Stimulated activated effector memory CD8-positive, alpha-beta T cell treated with anti-CD3 and anti-CD28 coated beads, Interleukin-12 subunit alpha, Interleukin-12 subunit beta, amount 100 ng/mL, for 72 hours (primary cell): ENCODE measurements around the gene PPP6R1.
"Not testable (repeated sequence)": the region's sequence is repeated elsewhere in the genome, so short reads cannot be mapped to it uniquely, and the experiment has no call there.

Source experiments
- ATAC-seq: fragments of 150-1000 bp; cut with Tn5 transposase; 2 replicates; pipeline ENCODE4 v1.10.0; 2021
- DNase-seq, 2 donors: peaks; one replicate each; pipeline ENCODE4 v3.0.0; 2021 to 2022; ENCODE audit warnings: low spot score in 2 of 2
- H3K27ac Mint-ChIP-seq: one replicate; pipeline ENCODE4 v1.8.0; 2022; ENCODE audit warnings: mild to moderate bottlenecking, mixed read lengths
- H3K36me3 Mint-ChIP-seq: one replicate; pipeline ENCODE4 v1.8.0; 2022; ENCODE audit warnings: mild to moderate bottlenecking, mixed read lengths
- H3K4me1 Mint-ChIP-seq: one replicate; pipeline ENCODE4 v1.8.0; 2022; ENCODE audit warnings: mixed read lengths
- H3K4me3 Mint-ChIP-seq: one replicate; pipeline ENCODE4 v1.8.0; 2022; ENCODE audit warnings: mild to moderate bottlenecking, mixed read lengths
- H3K9me3 Mint-ChIP-seq: one replicate; pipeline ENCODE4 v1.8.0; 2022; ENCODE audit warnings: mixed read lengths

Gene PPP6R1

DNA sequence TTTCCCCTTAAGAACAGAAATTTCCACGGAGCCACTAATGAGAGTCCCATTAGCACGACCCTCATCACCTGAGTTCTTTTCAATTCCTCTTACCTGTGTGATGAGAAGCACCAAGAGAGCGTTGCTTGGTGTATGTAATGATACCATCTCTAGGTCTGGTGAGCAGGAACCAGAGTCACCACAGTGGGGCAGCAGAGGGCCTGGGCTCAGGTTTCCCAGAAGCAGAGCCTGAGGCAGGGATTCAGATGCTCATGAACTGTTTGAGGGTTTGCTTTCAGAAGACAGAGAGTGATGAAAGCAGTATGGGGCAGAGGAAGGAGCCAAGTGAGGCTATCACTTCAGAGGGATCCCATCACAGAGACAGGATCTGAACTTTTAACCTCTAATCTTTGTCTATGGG, 46.4 kb downstream of the PPP6R1 start:
- Mint-ChIP-seq H3K4me3 (no peak overlapping the region), H3K27ac (no peak overlapping the region), H3K9me3 (peaks cover 5% of the 10 kb centered on the region), H3K4me1 (peaks cover 12% of the 10 kb centered on the region), H3K36me3 (no peaks in the 10 kb centered on the region)
- peak; percentile 52 for ATAC-seq
- DNase-seq, result peak in 1 of 2 donors; percentile 72

DNA sequence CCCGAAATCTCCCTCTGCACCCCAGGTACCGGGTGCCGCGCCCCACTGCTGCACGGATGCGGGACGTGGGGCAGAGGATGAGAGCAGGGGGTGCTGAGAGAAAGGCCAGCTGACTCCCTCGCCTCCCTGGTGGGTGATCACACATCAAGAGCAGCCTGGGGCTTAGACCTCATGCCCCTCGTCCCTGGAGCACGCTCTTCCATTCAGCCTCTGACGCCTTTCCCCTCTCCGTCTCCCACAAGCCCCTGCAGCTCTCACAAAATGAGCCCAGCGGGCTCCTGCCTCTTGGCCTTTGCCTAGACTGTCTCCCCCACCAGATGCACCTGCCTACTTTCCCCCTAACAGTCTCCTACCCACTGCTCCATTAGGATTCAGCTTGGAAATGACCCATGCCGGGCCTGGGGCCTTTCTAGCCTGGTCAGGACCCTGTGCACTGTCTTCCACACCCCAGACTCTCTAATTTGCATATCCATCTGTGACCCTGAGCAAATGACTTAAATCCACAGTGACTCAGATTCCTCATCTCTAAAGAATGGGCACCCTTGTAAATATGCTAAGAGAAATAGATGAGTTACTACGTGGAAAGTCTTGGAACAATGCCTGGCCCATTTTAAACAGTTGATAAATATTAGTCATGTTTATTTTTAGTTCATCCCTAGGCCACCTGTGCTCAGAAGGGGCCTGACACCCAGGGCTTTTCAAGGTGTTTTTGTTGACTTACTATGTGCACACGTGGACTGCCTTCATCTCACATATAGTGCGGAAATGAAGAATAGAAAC, 48.9 kb downstream of the PPP6R1 start:
- Mint-ChIP-seq H3K9me3 (peaks cover 5% of the 10 kb centered on the region), H3K36me3 (no peaks in the 10 kb centered on the region), H3K4me1 (peaks cover 8% of the 10 kb centered on the region), H3K27ac (no peak overlapping the region), H3K4me3 (no peak overlapping the region)
- DNase-seq, result no peak
- no peak for ATAC-seq

DNA sequence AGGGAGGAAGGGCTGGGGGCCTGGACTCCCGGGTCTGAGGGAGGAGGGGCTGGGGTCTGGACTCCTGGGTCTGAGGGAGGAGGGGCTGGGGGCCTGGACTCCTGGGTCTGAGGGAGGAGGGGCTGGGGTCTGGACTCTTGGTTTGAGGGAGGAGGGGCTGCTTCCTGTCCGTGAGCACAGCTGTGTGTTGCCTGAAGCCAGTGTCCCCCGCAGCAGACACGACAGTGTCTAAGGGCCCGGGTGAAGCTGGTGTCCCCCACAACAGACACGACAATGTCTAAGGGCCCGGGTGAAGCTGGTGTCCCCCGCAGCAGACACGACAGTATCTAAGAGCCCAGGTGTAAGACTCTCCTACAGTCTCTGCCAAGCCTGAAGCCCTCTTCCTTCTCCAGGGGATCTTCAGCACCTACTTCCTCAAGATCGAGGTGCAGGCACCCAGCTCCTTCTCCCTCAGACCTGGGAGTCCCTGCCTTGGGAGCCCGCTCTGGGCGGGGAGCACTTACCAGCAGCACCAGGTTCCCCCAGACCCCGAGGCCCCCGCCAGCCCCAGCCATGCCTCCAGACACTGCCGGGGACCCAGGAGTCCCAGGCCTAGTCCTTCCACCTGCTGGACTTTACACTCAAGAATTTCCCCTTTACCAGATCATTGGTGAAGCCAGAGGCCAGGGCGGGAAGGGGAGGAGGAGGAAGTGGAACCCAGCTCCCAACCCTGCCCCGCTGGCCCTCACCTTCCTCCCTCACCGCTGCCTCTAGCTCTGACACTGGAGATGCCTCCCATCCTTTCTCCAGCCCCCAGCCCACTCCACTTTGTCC, 49.7 kb downstream of the PPP6R1 start, which contains the start of gene PTPRH:
TSS of gene PTPRH (minus strand) at position 622 of the 813 bp plus-strand sequence. CDS start at position 554, 68 bp downstream.
- no peak within 1 kb of the TSS for H3K4me3 Mint-ChIP-seq
- no peak for ATAC-seq
- H3K36me3 Mint-ChIP-seq, result no peaks in the 10 kb centered on the region
- peaks cover 8% of the 10 kb centered on the region for H3K4me1 Mint-ChIP-seq
- H3K27ac Mint-ChIP-seq, result no peak within 1 kb of the TSS
- peaks cover 5% of the 10 kb centered on the region for H3K9me3 Mint-ChIP-seq
- DNase-seq, result no peak

DNA sequence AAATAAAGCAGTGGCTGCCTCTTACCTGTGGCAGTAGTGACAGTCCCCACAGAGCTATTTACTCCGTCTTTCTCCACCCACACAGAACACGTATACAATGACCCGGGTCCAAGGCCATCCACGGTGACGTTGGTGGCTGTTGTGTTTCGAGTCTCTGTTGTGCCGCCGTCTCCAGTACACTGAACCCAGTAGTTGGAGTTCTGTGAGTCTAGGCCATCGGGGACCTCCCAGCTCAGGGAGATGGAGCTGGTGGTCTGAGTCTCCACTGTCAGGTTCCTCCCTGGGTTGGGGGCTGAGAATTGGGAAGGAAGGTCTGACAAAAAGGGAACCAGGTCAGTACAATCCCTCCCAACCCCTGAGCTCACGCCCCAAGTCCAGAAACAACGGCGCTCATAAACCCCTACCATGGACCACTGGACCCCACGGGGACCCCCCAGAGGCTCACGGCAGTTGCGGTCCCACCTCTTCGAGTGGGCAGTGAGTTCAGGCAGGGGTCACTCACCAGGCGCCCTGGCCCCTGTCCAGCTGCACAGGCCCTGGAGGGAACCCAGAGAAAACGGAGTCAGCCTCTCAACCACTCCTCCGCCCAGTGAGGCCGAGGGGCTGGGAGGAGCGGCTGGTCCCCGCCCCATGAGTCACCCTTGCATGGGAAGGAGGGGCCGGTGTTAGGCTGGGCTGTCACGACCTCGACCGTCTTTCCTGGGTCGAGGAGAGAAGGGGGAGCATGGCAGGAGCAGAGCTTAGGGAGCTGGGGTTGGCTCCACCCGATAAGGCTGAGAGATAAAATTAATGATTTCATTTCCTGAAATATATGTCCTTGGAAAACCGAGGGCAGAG, 51.9 kb downstream of the PPP6R1 start:
- Mint-ChIP-seq H3K27ac (peak overlapping the region; percentile 85), H3K4me3 (peak overlapping the region; percentile 29), H3K9me3 (no peaks in the 10 kb centered on the region), H3K36me3 (no peaks in the 10 kb centered on the region), H3K4me1 (peaks cover 8% of the 10 kb centered on the region)
- DNase-seq (no peak), ATAC-seq (peak; percentile 92)

DNA sequence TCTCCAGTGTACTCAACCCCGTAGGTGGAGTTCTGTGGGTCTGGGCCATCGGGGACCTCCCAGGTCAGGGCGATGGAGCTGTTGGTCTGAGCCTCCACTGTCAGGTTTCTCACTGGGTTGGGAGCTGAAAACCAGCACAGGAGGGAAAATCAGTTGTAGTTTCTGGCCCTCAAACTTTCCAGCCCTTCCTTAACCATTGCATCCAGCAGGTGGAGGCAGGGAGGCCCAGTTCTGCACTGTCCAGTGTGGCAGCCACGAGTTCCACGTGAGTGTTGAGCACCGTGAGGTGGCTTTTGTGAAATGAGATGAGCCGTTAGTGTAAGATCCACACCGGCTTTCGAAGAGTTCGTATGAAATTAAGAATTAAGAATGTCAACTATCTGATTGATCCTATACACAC, 56.6 kb downstream of the PPP6R1 start:
- not testable (repeated sequence) for H3K4me3 Mint-ChIP-seq, H3K27ac Mint-ChIP-seq, H3K4me1 Mint-ChIP-seq, DNase-seq, H3K36me3 Mint-ChIP-seq, H3K9me3 Mint-ChIP-seq, ATAC-seq

DNA sequence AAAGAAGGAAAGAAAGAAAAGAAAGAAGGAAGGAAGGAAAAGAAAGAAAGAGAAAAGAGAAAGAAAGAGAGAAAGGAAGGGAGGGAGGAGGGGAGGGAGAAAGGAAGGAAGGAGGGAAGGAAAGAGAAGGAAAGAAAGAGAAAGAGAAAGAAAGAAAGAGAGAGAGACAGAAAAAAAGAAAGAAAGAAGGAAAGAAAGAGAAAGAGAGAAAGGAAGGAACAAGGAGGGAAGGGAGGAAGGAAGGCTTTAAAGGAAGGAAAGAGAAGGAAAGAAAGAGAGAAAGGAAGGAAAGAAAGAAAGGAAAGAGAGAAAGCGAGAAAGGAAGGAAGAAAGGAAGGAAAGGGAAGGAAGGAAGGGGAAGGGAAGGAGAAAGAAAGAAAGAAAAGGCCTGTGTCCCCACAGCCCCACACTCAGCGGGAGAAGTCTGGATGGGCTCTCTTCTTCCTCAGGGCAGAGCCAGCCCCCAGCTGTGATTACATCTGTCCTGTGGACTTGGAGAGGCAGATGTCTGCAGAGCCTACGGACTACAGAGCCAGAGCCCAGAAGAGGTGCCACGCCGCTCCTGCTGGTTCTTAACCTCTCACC, 59.1 kb downstream of the PPP6R1 start:
- no peak overlapping the region for H3K4me3 Mint-ChIP-seq

DNA sequence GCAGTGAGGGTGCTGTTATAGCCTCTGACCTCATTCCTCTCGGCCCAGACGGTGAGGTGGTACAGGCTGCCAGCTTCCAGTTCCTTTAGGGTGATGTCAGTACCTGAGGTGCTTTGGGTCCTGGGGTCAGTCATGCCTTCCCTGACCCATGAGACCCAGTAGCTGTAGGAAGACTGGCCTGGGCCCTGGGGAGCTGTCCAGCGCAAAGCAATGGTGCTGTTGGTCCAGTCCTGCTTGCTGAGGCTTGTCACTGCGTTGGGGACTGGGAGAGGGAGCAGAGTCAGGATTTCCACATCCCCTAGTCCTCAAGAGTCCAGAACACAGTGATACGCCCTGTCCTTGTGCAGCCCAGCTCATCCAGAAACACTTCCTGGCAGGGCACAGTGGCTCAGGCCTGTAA, 60.2 kb downstream of the PPP6R1 start:
- H3K27ac Mint-ChIP-seq, result no peak overlapping the region
- H3K4me1 Mint-ChIP-seq, result no peaks in the 10 kb centered on the region
- ATAC-seq, result no peak
- no peak overlapping the region for H3K4me3 Mint-ChIP-seq
- no peaks in the 10 kb centered on the region for H3K36me3 Mint-ChIP-seq
- no peak for DNase-seq
- no peaks in the 10 kb centered on the region for H3K9me3 Mint-ChIP-seq

More for the DNA sequence above, 59.1 kb downstream of the PPP6R1 start:
- Mint-ChIP-seq H3K9me3 (no peaks in the 10 kb centered on the region), H3K4me1 (no peaks in the 10 kb centered on the region), H3K36me3 (no peaks in the 10 kb centered on the region), H3K27ac (no peak overlapping the region)
- DNase-seq (no peak), ATAC-seq (no peak)

DNA sequence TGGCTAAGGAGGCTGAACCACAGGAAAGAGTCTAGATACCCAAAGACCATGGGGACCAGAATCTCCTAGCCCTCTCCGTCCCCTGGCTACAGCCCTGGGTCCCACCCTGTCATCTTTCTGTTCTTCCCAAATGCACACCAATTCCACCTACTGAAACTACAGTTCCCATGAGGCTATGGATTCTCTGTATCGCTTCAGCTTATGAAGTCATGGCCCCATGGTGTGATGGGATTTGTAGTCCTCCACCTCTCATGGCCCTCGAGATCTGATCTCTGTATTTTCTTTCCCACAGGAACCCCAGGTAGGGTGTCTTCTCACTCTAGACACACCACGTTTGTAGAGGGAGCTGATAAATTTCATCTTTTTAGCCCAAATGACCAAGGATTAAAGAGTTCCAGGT, 61.3 kb downstream of the PPP6R1 start:
- no peak overlapping the region for H3K4me3 Mint-ChIP-seq
- H3K27ac Mint-ChIP-seq, result no peak overlapping the region
- ATAC-seq, result peak; percentile 48
- DNase-seq, result no peak
- H3K36me3 Mint-ChIP-seq, result no peaks in the 10 kb centered on the region
- H3K4me1 Mint-ChIP-seq, result no peaks in the 10 kb centered on the region
- H3K9me3 Mint-ChIP-seq, result no peaks in the 10 kb centered on the region

DNA sequence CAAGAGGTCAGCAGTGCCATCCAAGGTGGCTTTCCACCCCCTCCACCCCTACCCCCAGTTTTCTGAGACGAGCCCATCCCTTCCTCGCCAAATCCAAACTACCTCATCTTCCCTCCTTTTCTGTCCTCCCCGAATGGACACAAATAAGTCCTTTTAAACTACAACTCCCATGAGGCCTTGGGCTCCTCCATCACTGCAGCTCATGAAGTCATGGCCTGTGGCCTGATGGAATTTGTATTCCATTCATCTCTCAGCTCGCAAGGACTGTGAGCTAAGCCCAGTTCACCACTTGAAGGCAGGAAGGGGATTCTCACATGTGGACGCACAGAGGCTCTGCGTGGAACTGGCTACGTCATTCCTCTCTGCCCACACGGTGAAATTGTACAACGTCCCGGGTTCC, 62.0 kb downstream of the PPP6R1 start:
- H3K27ac Mint-ChIP-seq, result no peak overlapping the region
- no peak for ATAC-seq
- no peak overlapping the region for H3K4me3 Mint-ChIP-seq
- DNase-seq, result no peak
- no peaks in the 10 kb centered on the region for H3K36me3 Mint-ChIP-seq
- H3K4me1 Mint-ChIP-seq, result no peaks in the 10 kb centered on the region
- H3K9me3 Mint-ChIP-seq, result no peaks in the 10 kb centered on the region

DNA sequence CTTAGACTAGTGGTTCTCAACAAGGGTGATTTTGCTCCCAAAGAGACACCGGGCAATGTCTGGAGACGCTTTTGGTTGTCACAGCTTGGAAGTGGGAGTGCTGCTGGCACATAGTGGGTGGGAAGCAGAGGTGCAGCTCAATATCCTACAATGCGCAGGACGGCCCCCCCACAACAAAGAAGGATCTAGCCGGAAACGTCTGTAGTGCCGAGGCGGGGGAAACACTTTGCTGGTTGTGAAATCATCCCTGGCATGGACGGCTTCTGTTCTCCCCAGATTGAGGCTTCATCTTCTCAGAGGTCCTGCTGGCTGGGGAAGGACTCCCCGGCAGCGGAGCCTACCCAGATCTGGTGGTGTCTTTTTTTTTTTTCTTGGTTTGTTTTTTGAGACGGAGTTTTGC, 65.3 kb downstream of the PPP6R1 start:
- Mint-ChIP-seq H3K27ac (no peak overlapping the region), H3K4me3 (no peak overlapping the region), H3K36me3 (no peaks in the 10 kb centered on the region), H3K9me3 (no peaks in the 10 kb centered on the region), H3K4me1 (no peaks in the 10 kb centered on the region)
- DNase-seq, result no peak
- ATAC-seq, result no peak

DNA sequence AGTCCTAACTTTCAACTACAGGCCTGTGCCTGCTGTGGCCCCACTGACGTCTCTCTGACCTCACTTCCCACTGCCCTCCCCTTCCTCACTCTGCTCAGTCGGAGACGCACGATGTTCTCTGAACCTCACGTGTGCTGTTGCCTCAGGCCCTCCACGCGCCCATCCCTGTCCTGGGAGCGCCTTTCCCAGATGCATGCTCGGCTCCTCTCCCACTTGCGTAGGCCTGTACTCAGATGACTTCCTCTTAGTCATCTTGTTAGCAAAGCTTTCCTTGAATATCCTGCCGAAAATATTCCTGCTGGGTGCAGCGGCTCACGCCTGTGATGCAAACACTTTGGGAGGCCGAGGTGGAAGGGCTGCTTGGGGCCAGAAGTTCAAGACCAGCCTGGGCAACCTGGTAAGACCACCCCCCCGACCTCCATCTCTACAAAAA, 69.4 kb downstream of the PPP6R1 start:
- Mint-ChIP-seq H3K36me3 (no peaks in the 10 kb centered on the region), H3K4me1 (no peaks in the 10 kb centered on the region), H3K9me3 (no peaks in the 10 kb centered on the region), H3K4me3 (no peak overlapping the region), H3K27ac (no peak overlapping the region)
- DNase-seq (no peak), ATAC-seq (no peak)

DNA sequence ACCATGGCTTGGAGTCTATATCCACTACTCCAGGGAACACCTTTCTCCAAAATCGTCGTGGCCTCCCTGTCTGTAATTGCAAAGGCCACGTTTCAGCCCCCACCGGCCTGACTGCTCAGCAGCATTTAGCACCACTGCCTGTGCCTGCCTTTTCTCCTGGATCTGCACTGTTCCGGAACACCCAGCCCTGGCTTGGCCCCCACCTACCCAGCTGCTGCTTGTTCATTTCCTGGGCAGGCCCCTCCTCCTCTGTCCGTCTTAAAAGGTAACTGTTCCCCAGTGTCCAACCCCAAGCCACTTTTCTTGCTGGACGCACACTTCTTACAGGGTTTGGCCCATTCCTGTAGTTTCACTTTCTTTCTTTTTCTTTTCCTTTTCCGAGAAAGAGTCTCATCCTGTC, 70.2 kb downstream of the PPP6R1 start:
- H3K9me3 Mint-ChIP-seq, result no peaks in the 10 kb centered on the region
- H3K4me3 Mint-ChIP-seq, result no peak overlapping the region
- no peak for DNase-seq
- no peak for ATAC-seq
- no peak overlapping the region for H3K27ac Mint-ChIP-seq
- no peaks in the 10 kb centered on the region for H3K36me3 Mint-ChIP-seq
- H3K4me1 Mint-ChIP-seq, result no peaks in the 10 kb centered on the region

DNA sequence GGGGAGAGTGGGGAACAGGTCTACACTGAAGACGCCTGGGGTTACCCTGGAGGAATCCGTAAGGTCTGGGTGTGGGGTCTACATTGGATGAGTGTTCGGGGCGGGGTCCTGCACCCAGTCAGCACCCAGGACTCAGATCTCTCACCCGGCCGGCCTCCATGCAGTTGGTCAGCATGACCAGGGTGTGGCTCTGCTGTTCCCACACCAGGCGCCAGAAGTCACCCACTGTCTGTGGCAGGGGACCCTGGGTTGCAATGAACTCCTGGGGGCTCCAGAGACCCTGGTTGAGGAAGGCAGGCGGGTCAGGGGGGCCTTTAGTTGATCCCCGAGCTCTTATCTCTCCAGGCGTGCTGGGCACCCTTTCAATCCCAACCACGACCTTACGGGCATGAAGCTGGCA, 72.7 kb downstream of the PPP6R1 start:
- Mint-ChIP-seq H3K9me3 (no peaks in the 10 kb centered on the region), H3K36me3 (no peaks in the 10 kb centered on the region), H3K4me3 (no peak overlapping the region), H3K27ac (no peak overlapping the region), H3K4me1 (no peaks in the 10 kb centered on the region)
- no peak for ATAC-seq
- no peak for DNase-seq

DNA sequence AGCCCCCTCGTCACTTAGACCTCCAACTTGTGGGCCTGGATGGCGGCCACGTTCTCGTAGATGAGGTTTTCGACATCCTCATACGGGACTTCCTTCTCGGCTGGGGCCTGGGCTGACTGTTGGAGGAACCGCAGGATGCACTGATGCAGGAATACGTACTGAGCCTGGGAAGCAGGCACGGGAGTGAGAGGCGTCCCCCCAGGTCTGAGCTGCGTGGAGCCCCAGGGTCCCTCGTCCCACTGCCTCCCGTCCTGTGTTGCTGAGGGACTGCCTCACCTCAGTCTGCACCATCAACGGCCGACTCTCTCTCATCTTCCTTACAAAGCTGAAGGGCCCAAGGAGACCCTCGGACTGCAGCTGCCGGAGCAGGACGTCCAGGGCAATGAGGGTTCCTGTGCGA, 77.1 kb downstream of the PPP6R1 start:
- H3K27ac Mint-ChIP-seq, result no peak overlapping the region
- DNase-seq (no peak), ATAC-seq (no peak)
- H3K4me3 Mint-ChIP-seq, result no peak overlapping the region
- H3K36me3 Mint-ChIP-seq, result peaks cover 18% of the 10 kb centered on the region
- H3K4me1 Mint-ChIP-seq, result peaks cover 24% of the 10 kb centered on the region
- no peaks in the 10 kb centered on the region for H3K9me3 Mint-ChIP-seq
